ENCODE data around the gene U2SURP. TPM values are rescaled to one million over a fixed set of nuclear protein-coding genes. Genes with fewer than 3 reads are reported as not detected.

Gene U2SURP
- total RNA-seq, 1 experiment from 2014 or later, result 168 TPM

DNA sequence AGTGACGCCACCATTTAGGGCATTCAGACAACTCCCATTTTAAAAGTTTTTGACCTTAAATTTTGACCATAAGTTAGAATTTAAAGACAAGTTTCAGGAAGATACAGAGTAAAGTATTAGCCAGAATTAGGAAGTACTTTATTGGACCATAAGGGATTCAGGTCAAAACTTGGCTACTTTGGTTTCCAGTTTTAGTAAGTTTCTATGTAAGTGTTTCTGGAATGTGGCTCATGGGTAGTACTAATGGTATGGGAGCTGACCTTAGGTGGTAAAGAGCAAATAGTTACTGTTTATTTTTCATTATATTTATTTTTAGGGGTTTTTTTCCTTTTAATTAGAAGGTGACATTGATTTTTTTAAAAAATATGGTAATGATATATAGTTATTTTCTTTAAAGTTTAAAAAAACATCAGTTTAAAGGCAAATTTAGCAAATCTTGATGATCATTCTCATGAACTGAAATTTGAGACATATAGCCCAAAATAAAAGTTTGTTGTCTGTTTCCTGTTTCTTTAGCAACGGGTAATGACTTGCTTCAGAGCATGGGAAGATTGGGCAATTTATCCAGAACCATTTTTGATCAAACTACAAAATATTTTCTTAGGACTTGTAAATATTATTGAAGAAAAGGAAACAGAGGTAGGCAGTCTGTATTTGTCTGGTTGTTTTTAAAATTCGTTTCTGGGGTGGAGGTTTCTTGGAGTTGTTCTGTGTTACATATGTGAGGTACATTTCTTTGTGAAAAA lies 34.3 kb downstream of the U2SURP start:
- H3K36me3 Mint-ChIP-seq (ENCODE audit: insufficient read depth in 1 of 3, low read depth in 3 of 3), result peaks cover 20 to 78% (median 59%) of the 10 kb centered on the region in 3 experiments; a peak in 6 of 7 replicates
- Histone ChIP-seq H3K27me3 (ENCODE audit: insufficient read depth, low read length) (no peaks in the 10 kb centered on the region), H3K9me3 (ENCODE audit: control insufficient read depth, low read depth, low read length) (no peaks in the 10 kb centered on the region), H4K5ac (ENCODE audit: insufficient read length, low read depth, low read length) (no peak overlapping the region), H3K23me2 (ENCODE audit: insufficient read length, low read depth, low read length, poor library complexity, severe bottlenecking) (no peaks in the 10 kb centered on the region), H2AFZ (ENCODE audit: low read length) (no peak overlapping the region), H4K20me1 (ENCODE audit: control insufficient read depth, insufficient read depth, insufficient read length) (no peaks in the 10 kb centered on the region), H2BK12ac (ENCODE audit: insufficient read length, low read depth, low read length) (no peak overlapping the region), H2BK120ac (ENCODE audit: low read depth, low read length, poor library complexity, severe bottlenecking) (no peak overlapping the region), H3K14ac (ENCODE audit: insufficient read depth, low read length) (no peak overlapping the region), H3K4ac (ENCODE audit: low read depth, low read length) (no peak overlapping the region), H3K79me1 (ENCODE audit: insufficient read depth, low read depth, low read length, poor library complexity, severe bottlenecking) (no peaks in the 10 kb centered on the region), H3K9ac (ENCODE audit: extremely low read depth, insufficient read length, low read length) (no peak overlapping the region), H4K91ac (ENCODE audit: insufficient read length, low read depth, low read length) (no peak overlapping the region), H3T11ph (ENCODE audit: low read length) (no peak overlapping the region), H3K79me2 (ENCODE audit: insufficient read depth, low read length) (no peaks in the 10 kb centered on the region), H2BK5ac (ENCODE audit: insufficient read length, low read length) (no peak overlapping the region), H3K4me1 (ENCODE audit: insufficient read depth, low read length) (no peaks in the 10 kb centered on the region), H4K8ac (replicated peaks; ENCODE audit: insufficient read length, low read depth, low read length) (no peak overlapping the region), H3K27ac (ENCODE audit: insufficient read length, low read depth, low read length) (no peak overlapping the region), H3K18ac (ENCODE audit: insufficient read length, low read depth, low read length) (no peak overlapping the region), H3K4me2 (ENCODE audit: insufficient read depth, insufficient read length, low read length) (no peak overlapping the region), H2BK20ac (ENCODE audit: low read depth, low read length, poor library complexity, severe bottlenecking) (no peak overlapping the region), H2BK15ac (ENCODE audit: low read depth, low read length) (no peak overlapping the region), H3K56ac (ENCODE audit: insufficient read length, low read depth, low read length) (no peak overlapping the region), H2AK5ac (ENCODE audit: insufficient read length, low read length) (no peak overlapping the region), H3K23ac (ENCODE audit: insufficient read length, low read depth, low read length) (no peak overlapping the region)
- TF ChIP-seq, protein P1, sequence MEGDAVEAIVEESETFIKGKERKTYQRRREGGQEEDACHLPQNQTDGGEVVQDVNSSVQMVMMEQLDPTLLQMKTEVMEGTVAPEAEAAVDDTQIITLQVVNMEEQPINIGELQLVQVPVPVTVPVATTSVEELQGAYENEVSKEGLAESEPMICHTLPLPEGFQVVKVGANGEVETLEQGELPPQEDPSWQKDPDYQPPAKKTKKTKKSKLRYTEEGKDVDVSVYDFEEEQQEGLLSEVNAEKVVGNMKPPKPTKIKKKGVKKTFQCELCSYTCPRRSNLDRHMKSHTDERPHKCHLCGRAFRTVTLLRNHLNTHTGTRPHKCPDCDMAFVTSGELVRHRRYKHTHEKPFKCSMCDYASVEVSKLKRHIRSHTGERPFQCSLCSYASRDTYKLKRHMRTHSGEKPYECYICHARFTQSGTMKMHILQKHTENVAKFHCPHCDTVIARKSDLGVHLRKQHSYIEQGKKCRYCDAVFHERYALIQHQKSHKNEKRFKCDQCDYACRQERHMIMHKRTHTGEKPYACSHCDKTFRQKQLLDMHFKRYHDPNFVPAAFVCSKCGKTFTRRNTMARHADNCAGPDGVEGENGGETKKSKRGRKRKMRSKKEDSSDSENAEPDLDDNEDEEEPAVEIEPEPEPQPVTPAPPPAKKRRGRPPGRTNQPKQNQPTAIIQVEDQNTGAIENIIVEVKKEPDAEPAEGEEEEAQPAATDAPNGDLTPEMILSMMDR (conservative IDR thresholded peaks at IDR 0.05), result no peak
- no peak overlapping the region for H3K4me3 Mint-ChIP-seq
- no peaks in the 10 kb centered on the region for H3K27me3 Mint-ChIP-seq (ENCODE audit: low read depth)
- no peak for DNase-seq
- H3K27ac Mint-ChIP-seq, result peak overlapping the region in 1 of 3 experiments; percentile 41; a peak in 1 of 7 replicates
- WGBS (ENCODE audit: extremely low coverage, insufficient read length, low lambda C conversion rate), result no CpG with 5 or more reads among the region's 3 CpGs
- H3K4me1 Mint-ChIP-seq, result no peaks in the 10 kb centered on the region
- H3K9me3 Mint-ChIP-seq, result no peaks in the 10 kb centered on the region

Data from H9 (cell line).